CD4-positive, alpha-beta T cell treated with Interferon gamma for 1 hour (primary cell): Measurements from ENCODE around the gene AMH.

Experiments used
- DNase-seq: peaks from one replicate; pipeline ENCODE4 v3.0.0-alpha.2; 2020

Gene AMH

GRCh38 chr19:2221918-2222317 is 27.2 kb upstream of the AMH start:
- DNase-seq = no peak

GRCh38 chr19:2223391-2223790 is 25.7 kb upstream of the AMH start:
- DNase-seq = no peak

- DNase-seq = peak; percentile 64
These were observed 25.2 kb upstream of the AMH start for GRCh38 chr19:2223959-2224358.

GRCh38 chr19:2224754-2225349 is 24.3 kb upstream of the AMH start:
- no peak for DNase-seq

GRCh38 chr19:2225415-2226050 is 23.6 kb upstream of the AMH start:
- DNase-seq = no peak

GRCh38 chr19:2226051-2226839 is 22.9 kb upstream of the AMH start:
- no peak for DNase-seq

- no peak for DNase-seq
These were observed 22.2 kb upstream of the AMH start for GRCh38 chr19:2226840-2227360.

GRCh38 chr19:2227415-2228156 is 21.5 kb upstream of the AMH start:
- peak; percentile 53 for DNase-seq

GRCh38 chr19:2228157-2229030 is 20.7 kb upstream of the AMH start:
- no peak for DNase-seq

GRCh38 chr19:2229103-2230032 is 19.8 kb upstream of the AMH start:
- DNase-seq = no peak

GRCh38 chr19:2230033-2230531 is 19.0 kb upstream of the AMH start:
- DNase-seq = no peak

GRCh38 chr19:2230807-2231533 is 18.2 kb upstream of the AMH start:
- no peak for DNase-seq

GRCh38 chr19:2231621-2232221 is 17.4 kb upstream of the AMH start:
- no peak for DNase-seq

GRCh38 chr19:2232286-2233151 is 16.6 kb upstream of the AMH start:
- no peak for DNase-seq

GRCh38 chr19:2233601-2234280 is 15.4 kb upstream of the AMH start:
- DNase-seq = no peak

GRCh38 chr19:2234996-2235380 is 14.1 kb upstream of the AMH start:
- no peak for DNase-seq

GRCh38 chr19:2235381-2236063 is 13.6 kb upstream of the AMH start:
- DNase-seq = no peak

GRCh38 chr19:2236064-2236313 is 13.1 kb upstream of the AMH start:
- DNase-seq = no peak
